GM11168 (cell line): ENCODE results near the gene SFXN1.
"Not testable (repeated sequence)": the region's sequence is repeated elsewhere in the genome, so short reads cannot be mapped to it uniquely, and the experiment has no call there.

Experiments used
- in situ Hi-C: fragments of 300-500 bp; cut with MboI; formaldehyde crosslinking; loops from one replicate; pipeline ENCODE4 v1.12.0; 2022; ENCODE audit warnings: low sequenced_read_pairs; ENCODE audit not compliant: unreplicated experiment

The SFXN1 gene

DNA sequence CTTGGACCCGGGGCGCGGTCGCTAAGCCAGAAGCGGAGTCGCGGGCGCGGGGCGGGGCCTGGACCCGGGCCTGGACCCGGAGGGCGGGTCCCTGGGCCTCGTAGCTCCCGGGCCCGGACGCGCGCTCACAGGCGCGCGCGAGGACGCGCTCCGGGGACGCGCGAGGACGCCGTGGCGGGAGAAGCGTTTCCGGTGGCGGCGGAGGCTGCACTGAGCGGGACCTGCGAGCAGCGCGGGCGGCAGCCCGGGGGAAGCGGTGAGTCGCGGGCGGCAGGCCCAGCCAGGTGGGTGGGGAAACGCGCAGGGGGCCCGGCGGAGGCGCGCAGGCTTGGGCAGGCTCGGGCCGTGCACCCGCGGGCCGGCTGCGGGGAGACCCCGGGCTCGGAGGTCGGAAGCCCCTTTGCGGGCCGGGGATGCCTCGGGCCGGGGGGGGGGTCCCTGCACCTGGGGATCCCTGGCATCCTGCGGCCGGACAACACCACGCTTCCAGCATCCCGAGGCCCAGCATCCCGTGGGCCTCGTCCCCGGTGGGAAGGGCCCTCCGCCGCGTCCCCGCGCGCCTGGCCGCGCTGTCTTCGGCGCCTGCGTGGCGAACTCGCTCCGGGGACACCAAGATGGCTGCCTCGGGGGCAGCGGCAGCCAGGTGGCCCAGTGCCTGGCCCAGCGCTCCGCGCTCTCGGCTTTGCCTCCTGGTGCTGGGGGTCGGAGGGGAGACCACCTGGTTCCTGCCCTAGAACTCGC, at the start of gene SFXN1:
SFXN1 (plus strand) TSS at position 177 of the 741 bp plus-strand sequence. CDS start 13,544 bp downstream, outside the sequence.
- in situ Hi-C loops, result no loop called here

DNA sequence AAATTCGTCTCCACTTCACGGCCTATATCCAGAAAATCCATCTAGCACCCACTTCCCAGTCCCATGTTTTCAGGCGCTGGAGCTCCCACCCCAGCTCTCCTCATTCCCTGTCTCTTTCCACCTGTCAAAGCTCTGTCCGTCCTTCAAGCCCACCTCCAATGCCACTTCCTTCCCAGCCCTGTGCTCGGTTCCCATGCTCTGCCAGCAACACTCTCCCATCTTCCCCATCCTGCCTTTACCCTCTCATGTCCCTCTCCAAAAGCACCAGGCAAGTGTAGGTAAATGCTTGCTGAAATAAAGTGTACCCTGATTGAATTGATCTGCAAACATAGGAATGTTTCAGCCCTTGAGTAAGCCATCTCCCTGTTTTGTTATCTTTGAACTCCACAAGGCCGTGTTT, 43.6 kb upstream of the SFXN1 start:
- in situ Hi-C loops, result no loop called here

DNA sequence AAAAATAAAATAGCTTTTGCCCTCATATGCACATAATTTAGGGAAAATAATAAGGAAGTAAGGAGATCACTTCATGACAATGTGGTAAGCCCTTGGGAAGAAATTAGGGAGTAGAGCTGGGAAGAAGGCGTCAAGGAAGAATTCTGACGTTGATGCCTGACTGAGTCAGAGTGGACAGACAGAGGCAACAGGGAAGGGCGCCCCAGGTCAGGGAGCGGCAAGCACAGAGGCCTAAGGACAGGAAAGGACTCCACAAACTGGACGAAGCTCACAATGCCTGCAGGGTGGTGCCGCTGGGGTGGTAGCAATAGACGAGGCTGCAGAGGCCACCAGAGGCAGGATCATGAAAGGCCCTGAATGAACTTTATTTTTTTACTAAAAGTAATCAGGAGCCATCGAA, 42.0 kb upstream of the SFXN1 start:
- in situ Hi-C loops, result no loop called here

DNA sequence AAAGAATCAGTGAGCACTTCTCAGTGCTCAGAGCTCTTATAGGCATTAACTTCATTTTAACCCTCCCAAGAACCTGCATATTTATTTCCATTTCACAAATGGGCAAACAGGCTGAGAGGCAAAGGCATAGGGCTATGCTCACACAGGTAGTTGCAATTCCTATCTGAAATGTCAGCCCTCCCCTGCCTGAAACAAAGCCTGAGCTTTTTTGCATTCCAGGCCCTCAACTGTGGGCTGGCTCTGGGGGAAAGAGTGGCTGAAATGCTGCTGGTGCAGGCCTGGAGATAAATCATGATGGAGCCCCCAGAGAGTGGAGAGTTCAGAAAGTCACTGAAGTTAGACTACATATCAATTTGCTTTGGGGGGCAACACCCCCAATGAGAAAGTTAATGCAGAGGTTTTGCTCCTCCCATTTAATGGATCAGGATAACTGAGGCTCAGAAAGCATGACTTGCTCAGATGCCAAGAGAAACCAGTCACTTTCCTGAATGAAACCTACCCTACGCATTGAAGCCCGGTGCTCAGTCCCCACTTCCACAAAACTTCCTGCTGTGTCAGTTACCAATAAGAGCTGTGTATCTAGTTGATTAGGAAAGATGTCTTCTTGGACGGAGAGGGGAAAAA, 40.0 kb upstream of the SFXN1 start:
- in situ Hi-C loops, result no loop called here

DNA sequence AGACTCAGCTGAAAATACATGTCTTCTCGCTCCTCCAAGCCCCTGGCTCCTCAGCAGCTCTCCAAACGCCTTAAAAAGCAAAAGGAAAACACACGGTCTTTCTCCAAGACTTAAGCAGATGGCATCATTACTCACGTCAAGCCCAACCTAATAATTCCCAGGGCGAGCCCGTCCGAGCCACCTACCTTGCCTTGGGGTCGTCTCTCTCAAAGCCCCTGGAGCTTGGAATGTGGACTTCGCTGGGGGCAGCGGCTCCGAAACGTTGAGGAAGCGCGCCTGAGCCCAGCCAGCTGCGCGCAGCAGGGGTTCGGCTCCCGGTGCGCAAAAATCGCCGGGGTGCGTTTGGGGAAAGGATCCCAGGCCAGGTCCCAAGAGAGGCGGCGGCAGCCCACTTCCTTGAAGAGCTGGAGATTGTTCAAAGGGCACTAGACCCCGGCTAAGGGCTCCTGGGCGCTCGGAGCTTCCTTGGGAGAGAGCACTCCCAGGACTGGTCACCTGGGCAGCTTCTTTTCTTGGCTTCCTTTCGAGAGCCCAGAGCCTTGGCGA, 34.8 kb upstream of the SFXN1 start:
- in situ Hi-C loops, result loop anchor here (10.0 kb wide), 1 partner anchor 489 kb away; no protein-coding TSS in a partner anchor

DNA sequence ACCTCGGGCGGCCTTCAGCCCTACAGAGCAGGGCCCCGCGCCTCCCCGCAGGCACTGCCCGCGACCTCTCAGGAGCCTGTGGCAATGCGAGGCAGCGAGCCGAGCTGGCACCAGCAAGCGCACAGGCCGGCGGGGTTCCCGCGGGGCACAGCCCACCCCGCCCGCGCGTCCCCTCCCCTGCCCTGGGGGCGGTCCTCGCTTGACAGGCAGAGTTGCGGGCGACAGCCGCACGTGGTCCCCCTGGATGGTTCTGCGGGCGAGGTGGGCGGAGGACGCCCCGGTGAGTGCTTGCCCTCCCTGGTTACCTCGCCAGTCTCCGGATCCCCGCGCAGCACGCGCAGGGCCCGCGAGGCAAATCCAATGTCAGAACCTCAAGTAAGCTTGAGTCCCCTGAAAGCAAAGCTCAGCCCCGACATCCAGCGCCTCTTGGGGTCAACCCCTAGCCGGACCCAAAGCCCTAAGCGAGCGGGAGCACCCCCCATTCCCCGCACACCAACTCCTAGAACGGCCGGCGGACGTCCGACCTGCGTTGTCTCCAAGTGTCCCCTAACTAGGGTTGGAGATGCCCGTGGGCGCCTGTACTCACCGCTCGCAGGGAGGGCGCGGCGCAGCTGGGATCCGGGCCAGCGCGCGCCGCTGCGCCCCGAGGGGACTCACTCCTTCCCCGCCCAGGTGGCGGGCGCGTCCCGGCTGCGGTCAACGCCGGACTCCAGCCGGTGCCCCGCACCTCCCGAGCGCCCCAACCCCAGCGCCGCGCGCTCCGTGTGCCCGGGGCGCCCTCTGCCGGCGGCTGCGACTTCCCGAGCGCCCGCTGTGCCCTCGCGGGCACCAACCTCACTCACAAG, 34.1 kb upstream of the SFXN1 start, which contains the start of gene DRD1:
DRD1 (minus strand) TSS at position 123 of the 845 bp plus-strand sequence. CDS start 1,083 bp downstream, outside the sequence.
- in situ Hi-C loops, result loop anchor here (10.0 kb wide), 1 partner anchor 489 kb away; no protein-coding TSS in a partner anchor

DNA sequence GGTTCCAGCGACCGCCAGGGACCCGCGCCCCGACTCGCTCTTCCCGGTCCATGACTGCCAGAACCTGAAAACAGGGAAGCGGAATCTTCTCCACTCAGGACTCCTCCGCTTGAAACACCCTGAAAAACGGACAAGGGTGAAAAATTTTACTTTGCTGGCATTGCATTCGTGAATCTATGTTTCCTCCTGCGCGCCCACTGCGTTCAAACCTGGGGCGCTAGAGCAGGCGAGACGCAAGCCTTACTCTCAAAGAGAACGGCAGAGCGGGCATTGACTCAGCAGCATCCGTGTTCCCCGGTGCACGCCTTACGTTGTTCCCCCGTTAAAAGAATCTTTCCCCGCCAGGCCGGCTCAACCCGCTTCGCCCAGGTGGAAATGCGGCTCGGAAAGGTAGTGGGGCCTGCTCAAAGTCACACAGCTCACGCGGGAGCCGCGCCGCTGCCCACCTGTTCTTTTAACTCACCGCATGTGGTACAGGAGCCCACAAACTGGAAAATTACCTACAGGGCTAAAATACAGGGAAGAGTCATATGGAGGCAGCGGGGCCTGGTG, 33.4 kb upstream of the SFXN1 start:
- in situ Hi-C loops, result loop anchor here (10.0 kb wide), 1 partner anchor 490 kb away; no protein-coding TSS in a partner anchor

DNA sequence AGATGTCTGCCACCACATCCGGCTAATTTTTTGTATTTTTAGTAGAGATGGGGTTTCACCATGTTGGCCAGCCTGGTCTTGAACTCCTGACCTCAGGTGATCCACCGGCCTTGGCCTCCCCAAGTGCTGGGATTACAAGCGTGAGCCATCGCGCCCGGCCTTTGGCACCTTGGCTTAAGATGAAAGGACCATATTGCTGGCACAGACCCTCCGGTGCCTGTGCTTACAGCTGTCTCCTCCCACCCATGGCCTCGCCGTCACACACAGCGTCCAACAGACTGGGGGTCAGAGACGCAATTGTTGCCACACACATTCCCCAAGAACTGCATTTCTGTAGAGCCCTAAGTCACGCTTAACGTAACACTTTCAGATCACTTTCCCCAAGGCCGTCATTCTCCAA, 32.0 kb upstream of the SFXN1 start:
- in situ Hi-C loops, result loop anchor here (10.0 kb wide), 1 partner anchor 492 kb away; no protein-coding TSS in a partner anchor

DNA sequence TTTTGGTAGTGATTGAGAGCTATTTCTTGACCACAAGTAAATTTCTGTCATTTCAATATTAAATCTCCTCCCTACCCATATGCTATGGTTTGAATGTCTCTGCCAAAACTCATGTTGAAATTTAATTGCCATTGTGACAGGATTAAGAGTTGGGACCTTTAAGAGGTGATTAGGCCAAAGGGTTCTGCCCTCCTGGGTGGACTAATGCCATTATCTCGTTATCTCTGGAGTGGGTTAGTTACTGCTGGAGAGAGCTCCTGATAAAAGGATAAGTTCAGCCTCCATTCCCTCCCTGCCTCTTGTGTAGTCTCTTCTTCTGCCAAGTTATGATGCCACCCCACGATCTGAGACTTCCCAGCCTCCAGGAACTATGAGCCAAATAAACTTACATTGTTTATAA, 30.8 kb upstream of the SFXN1 start:
- in situ Hi-C loops, result loop anchor here (10.0 kb wide), 1 partner anchor 493 kb away; no protein-coding TSS in a partner anchor

DNA sequence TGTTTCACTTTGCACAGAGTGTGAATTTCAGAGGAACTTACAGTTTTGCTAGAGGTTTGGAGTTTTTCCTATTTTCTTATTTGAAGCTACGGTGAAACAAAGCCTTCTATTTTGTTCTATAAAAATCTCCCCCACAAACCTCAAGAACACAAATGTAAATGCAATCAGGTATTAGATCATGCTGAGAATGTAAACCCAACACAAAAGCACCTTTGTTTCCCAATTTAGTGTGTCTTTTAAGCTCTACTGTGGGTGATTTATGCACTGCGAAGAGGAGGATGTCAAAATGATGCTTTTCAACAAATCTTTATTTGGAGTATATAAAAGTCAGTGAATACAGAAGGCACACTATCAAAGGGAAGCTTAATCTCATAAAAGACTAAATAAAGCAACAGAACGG, 30.1 kb upstream of the SFXN1 start:
- in situ Hi-C loops, result loop anchor here (10.0 kb wide), 1 partner anchor 493 kb away; no protein-coding TSS in a partner anchor

DNA sequence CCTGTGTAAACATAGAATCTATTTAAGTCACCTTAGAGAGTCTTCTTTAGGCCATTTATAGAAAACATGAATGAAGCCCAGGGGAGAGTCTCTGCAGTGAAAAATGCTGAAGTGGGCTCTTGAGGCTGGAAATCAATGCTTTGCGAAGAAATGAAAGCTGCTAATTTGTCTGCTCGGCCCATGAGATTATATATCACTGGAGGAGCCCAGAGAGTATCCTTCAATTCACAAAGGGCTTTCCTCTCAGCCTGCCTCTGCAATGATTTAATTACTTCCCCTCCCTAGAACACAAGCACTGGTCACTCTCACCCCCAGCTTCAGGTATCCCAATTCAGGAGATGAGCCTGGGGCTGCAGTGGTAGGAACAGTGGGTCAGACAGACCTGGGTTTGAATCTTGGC, 26.2 kb upstream of the SFXN1 start:
- in situ Hi-C loops, result no loop called here

DNA sequence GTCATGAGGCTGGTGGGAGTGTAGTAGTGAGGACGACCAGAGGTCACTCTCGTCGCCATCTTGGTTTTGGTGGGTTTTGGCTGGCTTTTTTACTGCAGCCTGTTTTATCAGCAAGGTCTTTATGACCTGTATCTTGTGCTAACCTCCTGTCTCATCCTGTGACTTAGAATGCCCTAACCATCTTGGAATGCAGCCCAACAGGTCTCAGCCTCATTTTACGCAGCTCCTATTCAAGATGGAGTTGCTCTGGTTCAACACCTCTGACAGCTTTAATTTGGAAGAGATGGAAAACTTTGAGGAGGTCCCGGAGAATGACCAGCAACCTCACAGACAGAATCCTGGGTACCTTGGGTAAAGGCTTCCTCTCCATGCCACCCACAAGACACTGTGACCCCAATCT, 24.0 kb upstream of the SFXN1 start:
- in situ Hi-C loops, result not testable (repeated sequence)

GRCh38 chr5:175456105-175456742, 22.1 kb upstream of the SFXN1 start:
- in situ Hi-C loops, result no loop called here

GRCh38 chr5:175457466-175457865, 20.9 kb upstream of the SFXN1 start:
- in situ Hi-C loops, result no loop called here

- in situ Hi-C loops, result no loop called here
Observed at GRCh38 chr5:175460126-175460525, 18.2 kb upstream of the SFXN1 start.

DNA sequence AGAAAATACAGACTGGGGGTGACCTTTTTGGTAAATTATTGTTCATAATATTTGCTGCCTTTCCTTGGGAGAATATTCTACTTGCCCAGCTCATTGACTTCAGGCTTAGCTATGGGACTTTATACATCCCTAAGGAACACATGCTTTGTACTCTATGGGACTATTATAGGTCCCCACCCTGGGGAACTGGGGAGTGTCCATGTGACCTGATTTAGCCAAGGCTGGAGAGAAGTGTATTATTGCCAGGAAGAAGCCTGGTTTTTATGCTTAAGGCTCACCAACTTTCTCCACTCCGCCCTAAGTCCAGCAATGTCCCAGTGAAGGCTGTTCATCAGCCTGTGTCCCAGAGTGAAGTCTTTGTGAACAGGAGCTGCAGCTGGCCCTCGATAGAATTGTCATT, 17.8 kb upstream of the SFXN1 start:
- in situ Hi-C loops, result no loop called here

- in situ Hi-C loops, result no loop called here
Observed at GRCh38 chr5:175461370-175461769, 17.0 kb upstream of the SFXN1 start.

DNA sequence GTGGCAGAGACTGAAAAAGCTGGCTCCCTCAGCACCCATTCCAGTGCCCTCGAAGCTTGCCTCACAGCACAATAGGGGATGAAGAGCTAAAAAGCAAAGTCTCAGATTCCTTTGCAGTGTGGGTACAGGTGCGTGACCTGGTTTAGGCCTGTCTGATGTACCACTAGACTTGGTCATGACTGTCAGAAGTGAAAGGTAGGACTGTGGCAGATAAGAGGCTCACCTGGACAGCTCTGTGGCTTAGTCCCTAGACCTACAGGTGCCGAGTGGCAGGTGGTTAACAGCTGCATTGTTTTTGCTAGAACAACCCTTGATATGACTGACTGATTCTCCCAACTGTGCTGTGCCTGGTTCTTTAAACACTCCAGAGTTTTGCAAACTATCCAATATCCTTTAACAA, 14.7 kb upstream of the SFXN1 start:
- in situ Hi-C loops, result no loop called here
